ENCODE measurements around the gene IL3. TPM values are rescaled to one million over a fixed set of nuclear protein-coding genes. Genes with fewer than 3 reads are reported as not detected.
"Not testable (repeated sequence)": the region's sequence is repeated elsewhere in the genome, so short reads cannot be mapped to it uniquely, and the experiment has no call there.

Gene IL3
- total RNA-seq, 1 experiment from 2014 or later = not detected

DNA sequence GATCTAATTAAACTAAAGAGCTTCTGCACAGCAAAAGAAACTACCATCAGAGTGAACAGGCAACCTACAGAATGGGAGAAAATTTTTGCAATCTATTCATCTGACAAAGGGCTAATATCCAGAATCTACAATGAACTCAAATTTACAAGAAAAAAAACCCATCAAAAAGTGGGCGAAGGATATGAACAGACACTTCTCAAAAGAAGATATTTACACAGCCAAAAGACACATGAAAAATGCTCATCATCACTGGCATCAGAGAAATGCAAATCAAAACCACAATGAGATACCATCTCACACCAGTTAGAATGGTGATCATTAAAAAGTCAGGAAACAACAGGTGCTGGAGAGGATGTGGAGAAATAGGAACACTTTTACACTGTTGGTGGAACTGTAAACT, 48.0 kb downstream of the IL3 start:
- H3K4me1 Mint-ChIP-seq; H3K4me3 Mint-ChIP-seq; CTCF ChIA-PET; H3K9me3 Mint-ChIP-seq; H3K27ac Mint-ChIP-seq; H3K36me3 Mint-ChIP-seq; POLR2A ChIA-PET; H3K27me3 Mint-ChIP-seq (ENCODE audit: low read depth); DNase-seq (ENCODE audit: low spot score); ATAC-seq: not testable (repeated sequence)

DNA sequence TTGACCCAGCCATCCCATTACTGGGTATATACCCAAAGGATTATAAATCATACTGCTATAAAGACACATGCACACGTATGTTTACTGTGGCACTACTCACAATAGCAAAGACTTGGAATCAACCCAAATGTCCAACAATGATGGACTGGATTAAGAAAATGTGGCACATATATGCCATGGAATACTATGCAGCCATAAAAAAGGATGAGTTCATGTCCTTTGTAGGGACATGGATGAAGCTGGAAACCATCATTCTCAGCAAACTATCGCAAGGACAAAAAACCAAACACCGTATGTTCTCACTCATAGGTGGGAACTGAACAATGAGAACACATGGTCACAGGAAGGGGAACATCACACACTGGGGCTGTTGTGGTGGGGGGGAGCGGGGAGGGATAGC, 48.5 kb downstream of the IL3 start:
- ATAC-seq; DNase-seq (ENCODE audit: low spot score); H3K4me3 Mint-ChIP-seq; H3K27me3 Mint-ChIP-seq (ENCODE audit: low read depth); H3K4me1 Mint-ChIP-seq; POLR2A ChIA-PET; H3K27ac Mint-ChIP-seq; H3K36me3 Mint-ChIP-seq; H3K9me3 Mint-ChIP-seq: not testable (repeated sequence)
- CTCF ChIA-PET = interaction anchor here (1.0 kb wide), 1 partner anchor 25 kb away, joined by 3 read pairs; no protein-coding TSS in a partner anchor

DNA sequence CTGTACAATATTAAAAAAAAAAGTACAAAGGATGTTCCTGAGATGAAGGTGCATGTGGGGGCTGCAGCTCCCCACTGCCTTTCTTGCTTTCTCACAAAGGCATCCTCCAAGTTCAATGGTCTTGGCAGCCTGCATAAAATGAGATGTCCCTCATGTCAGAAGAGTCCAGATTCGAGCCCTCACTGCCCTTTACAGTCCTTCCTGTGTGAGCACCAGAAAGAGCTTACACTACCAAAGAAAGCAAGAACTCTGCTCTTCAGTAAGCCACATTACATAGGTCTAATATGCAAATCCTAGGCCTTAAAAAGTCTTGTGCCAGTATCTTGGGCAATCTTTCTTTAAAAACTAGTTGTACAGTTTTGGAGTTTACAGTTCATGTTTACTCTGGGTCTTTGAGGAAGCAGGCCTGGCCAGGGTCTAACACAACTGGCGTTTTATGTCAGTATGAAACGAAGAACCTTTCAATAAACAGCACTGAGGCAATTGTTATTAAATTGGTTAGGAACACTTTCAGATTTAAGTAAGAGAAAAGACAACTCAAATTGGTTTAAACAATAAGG, 49.1 kb downstream of the IL3 start:
- DNase-seq (ENCODE audit: low spot score) = no peak
- Mint-ChIP-seq H3K36me3 (no peaks in the 10 kb centered on the region), H3K4me1 (no peaks in the 10 kb centered on the region), H3K27me3 (ENCODE audit: low read depth) (no peaks in the 10 kb centered on the region; the same call in 1 of the 2 replicates), H3K4me3 (no peak overlapping the region), H3K27ac (no peak overlapping the region), H3K9me3 (no peaks in the 10 kb centered on the region)
- ChIA-PET CTCF (interaction anchor here (0.7 to 1.0 kb wide), 2 partner anchors 24 to 113 kb away, joined by 3 read pairs; no protein-coding TSS in a partner anchor), POLR2A (no interaction called here)
- TF ChIP-seq EMX1 (CRISPR knock-in tag; IDR thresholded peaks at IDR 0.05) (no peak), ZNF671 (CRISPR knock-in tag; IDR thresholded peaks at IDR 0.05) (no peak), ZNF138 (CRISPR knock-in tag; conservative IDR thresholded peaks at IDR 0.05) (no peak), MYBL2 (CRISPR knock-in tag; IDR thresholded peaks at IDR 0.05) (no peak)
- TF ChIP-seq, protein P1, sequence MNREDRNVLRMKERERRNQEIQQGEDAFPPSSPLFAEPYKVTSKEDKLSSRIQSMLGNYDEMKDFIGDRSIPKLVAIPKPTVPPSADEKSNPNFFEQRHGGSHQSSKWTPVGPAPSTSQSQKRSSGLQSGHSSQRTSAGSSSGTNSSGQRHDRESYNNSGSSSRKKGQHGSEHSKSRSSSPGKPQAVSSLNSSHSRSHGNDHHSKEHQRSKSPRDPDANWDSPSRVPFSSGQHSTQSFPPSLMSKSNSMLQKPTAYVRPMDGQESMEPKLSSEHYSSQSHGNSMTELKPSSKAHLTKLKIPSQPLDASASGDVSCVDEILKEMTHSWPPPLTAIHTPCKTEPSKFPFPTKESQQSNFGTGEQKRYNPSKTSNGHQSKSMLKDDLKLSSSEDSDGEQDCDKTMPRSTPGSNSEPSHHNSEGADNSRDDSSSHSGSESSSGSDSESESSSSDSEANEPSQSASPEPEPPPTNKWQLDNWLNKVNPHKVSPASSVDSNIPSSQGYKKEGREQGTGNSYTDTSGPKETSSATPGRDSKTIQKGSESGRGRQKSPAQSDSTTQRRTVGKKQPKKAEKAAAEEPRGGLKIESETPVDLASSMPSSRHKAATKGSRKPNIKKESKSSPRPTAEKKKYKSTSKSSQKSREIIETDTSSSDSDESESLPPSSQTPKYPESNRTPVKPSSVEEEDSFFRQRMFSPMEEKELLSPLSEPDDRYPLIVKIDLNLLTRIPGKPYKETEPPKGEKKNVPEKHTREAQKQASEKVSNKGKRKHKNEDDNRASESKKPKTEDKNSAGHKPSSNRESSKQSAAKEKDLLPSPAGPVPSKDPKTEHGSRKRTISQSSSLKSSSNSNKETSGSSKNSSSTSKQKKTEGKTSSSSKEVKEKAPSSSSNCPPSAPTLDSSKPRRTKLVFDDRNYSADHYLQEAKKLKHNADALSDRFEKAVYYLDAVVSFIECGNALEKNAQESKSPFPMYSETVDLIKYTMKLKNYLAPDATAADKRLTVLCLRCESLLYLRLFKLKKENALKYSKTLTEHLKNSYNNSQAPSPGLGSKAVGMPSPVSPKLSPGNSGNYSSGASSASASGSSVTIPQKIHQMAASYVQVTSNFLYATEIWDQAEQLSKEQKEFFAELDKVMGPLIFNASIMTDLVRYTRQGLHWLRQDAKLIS (CRISPR knock-in tag; IDR thresholded peaks at IDR 0.05; ENCODE audit: borderline replicate concordance) = no peak
- TF ChIP-seq, protein P2, sequence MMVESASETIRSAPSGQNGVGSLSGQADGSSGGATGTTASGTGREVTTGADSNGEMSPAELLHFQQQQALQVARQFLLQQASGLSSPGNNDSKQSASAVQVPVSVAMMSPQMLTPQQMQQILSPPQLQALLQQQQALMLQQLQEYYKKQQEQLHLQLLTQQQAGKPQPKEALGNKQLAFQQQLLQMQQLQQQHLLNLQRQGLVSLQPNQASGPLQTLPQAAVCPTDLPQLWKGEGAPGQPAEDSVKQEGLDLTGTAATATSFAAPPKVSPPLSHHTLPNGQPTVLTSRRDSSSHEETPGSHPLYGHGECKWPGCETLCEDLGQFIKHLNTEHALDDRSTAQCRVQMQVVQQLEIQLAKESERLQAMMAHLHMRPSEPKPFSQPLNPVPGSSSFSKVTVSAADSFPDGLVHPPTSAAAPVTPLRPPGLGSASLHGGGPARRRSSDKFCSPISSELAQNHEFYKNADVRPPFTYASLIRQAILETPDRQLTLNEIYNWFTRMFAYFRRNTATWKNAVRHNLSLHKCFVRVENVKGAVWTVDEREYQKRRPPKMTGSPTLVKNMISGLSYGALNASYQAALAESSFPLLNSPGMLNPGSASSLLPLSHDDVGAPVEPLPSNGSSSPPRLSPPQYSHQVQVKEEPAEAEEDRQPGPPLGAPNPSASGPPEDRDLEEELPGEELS (CRISPR knock-in tag; IDR thresholded peaks at IDR 0.05) = no peak
- TF ChIP-seq, protein P3, sequence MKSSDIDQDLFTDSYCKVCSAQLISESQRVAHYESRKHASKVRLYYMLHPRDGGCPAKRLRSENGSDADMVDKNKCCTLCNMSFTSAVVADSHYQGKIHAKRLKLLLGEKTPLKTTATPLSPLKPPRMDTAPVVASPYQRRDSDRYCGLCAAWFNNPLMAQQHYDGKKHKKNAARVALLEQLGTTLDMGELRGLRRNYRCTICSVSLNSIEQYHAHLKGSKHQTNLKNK (CRISPR knock-in tag; IDR thresholded peaks at IDR 0.05) = no peak
- ATAC-seq = no peak

DNA sequence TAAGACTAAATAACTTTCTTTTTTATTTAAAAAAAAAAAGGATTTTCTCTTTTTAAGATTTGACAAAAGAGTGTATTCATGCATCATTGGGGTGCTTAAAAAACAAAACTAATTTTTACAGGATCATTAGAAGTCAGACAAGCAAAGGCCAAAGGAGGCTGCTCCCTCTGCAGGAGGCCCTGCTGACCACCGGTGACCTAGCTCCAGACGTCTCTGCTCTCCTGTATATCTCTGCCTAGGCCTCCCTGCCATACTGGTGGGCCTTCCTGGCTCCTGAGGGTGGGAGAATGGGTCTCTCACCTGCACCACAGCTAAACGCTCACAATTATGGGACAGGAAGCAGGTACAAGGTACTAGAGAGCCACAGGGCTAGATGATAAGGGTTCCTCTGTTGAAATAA, 49.7 kb downstream of the IL3 start:
- Mint-ChIP-seq H3K4me3 (no peak overlapping the region), H3K27ac (no peak overlapping the region), H3K27me3 (ENCODE audit: low read depth) (no peaks in the 10 kb centered on the region; the same call in 1 of the 2 replicates), H3K36me3 (no peaks in the 10 kb centered on the region), H3K9me3 (no peaks in the 10 kb centered on the region), H3K4me1 (no peaks in the 10 kb centered on the region)
- ATAC-seq (0 out of 2 replicates have a peak, but pooled peaks have one; percentile 20), DNase-seq (ENCODE audit: low spot score) (no peak)
- CTCF ChIA-PET = interaction anchor here (0.7 to 1.2 kb wide), 2 partner anchors 80 to 113 kb away, joined by 3 read pairs; no protein-coding TSS in a partner anchor
- no peak for TF ChIP-seq ELF4 (CRISPR knock-in tag; IDR thresholded peaks at IDR 0.05; ENCODE audit: low read depth)
- TF ChIP-seq, protein P4, sequence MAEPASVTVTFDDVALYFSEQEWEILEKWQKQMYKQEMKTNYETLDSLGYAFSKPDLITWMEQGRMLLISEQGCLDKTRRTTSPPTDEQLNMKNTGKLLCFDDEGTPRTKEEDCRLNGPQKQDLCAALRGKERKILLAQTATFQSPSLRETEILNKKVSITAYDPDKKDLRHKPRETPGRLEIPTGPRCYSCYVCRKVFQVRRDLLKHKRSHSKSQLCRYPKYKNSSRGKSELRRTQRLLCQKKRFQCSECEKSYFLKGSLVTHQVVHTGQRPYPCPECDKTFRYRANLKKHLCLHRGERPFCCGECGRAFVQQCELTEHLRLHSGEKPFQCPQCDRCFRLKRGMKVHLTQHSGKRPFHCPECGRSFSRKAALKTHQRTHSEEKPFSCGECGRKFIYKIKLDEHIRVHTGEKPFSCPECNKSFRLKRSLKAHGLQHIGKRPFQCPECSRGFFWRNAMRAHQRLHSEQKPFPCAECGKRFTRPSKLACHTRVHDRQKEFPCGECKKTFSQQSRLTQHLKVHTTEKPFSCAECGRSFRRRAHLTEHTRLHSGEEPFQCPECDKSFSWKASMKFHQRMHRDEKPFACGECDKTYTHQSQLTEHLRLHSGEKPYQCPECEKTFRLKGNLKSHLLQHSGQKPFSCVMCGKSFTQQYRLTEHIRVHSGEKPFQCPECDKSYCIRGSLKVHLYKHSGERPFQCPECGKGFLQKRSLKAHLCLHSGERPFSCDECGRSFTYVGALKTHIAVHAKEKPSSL (CRISPR knock-in tag; conservative IDR thresholded peaks at IDR 0.05) = no peak
- POLR2A ChIA-PET = no interaction called here

Measured in WTC11 (cell line).